Stimulated activated CD4-positive, alpha-beta T cell treated with anti-CD3 and anti-CD28 coated beads, Interleukin-4, amount 100 ng/mL, for 48 hours (primary cell): ENCODE results near the gene NSD1.

Experiments used
- DNase-seq, 2 donors: peaks; one replicate each; pipeline ENCODE4 v3.0.0-alpha.2; 2020; ENCODE audit warnings: low read depth in 2 of 2

The NSD1 gene

DNA sequence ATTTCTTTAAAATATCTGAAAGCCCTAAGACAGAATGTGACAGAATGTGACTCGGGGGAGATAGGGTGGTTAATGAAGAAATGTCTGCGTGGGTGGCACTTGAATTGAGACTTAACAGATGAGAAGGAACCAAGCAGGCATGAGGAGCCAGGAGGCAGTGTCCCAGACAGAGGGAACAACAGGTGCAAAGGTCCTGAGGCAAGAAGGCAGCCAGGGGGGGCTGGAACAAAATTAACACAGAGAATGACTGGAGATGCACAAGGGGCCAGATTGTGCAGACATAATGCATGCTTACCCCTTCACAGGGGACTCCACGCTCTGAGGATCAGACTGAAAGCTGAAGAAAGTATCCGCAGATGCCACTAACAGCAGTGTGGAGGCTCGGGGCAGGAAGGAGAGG, 216.2 kb downstream of the NSD1 start:
- no peak for DNase-seq
